A549 (cell line): Measurements from ENCODE around the gene EVX1. TPM values are rescaled to one million over a fixed set of nuclear protein-coding genes. Genes with fewer than 3 reads are reported as not detected.

Experiments
- ATAC-seq, 2 experiments: fragments of 200-7000 bp in 1 of 2; fragments of >200 bp in 1 of 2; cut with Nextera tagmentation in 1 of 2; cut with Tn5 transposase in 1 of 2; 3 replicates each; pipeline versions ENCODE4 v1.8.0 to v1.9.1; 2018 to 2020; ENCODE audit warnings: mild to moderate bottlenecking in 1 of 2, moderate library complexity in 1 of 2
- CTCF ChIA-PET: fragments of 300-600 bp; sonication (Branson Sonifier 250); formaldehyde crosslinking; extraction: SDS; loops from one replicate; lab custom pipeline; 2021; ENCODE audit warnings: antibody characterized with exemption, inconsistent platforms; lab: Yijun Ruan, JAX
- POLR2A ChIA-PET: fragments of 350-600 bp; formaldehyde crosslinking; extraction: SDS; loops from one replicate; lab custom pipeline; 2021; ENCODE audit warnings: antibody characterized with exemption, inconsistent platforms; lab: Yijun Ruan, JAX
- DNase-seq, 2 experiments: peaks; one replicate each; pipeline versions ENCODE4 v3.0.0 to v3.0.0-alpha.2; 2011 to 2016; ENCODE audit warnings: low read depth in 1 of 2, low spot score in 1 of 2
- FAIRE-seq: peaks from 2 replicates; lab custom pipeline; 2011; peaks lifted over from hg19 to GRCh38; lab: Jason Lieb, UNC
- H3K27ac ChIP-seq, 2 experiments: fragments of >200 bp; sonication (Bioruptor Twin); formaldehyde crosslinking; 3 replicates each; pipeline ENCODE4 v1.5.1; 2016 to 2017
- H3K4me1 ChIP-seq: fragments of >200 bp; sonication (Bioruptor Twin); formaldehyde crosslinking; 3 replicates; pipeline ENCODE4 v1.6.1; 2016
- H3K4me2 ChIP-seq: fragments of >200 bp; sonication (Bioruptor Twin); formaldehyde crosslinking; 3 replicates; pipeline ENCODE4 v1.6.1; 2016
- H3K4me3 ChIP-seq: fragments of >200 bp; sonication (Bioruptor Twin); formaldehyde crosslinking; 3 replicates; pipeline ENCODE4 v1.5.1; 2016
- H3K9me3 ChIP-seq: fragments of >200 bp; sonication (Bioruptor Twin); formaldehyde crosslinking; 3 replicates; pipeline ENCODE4 v1.6.1; 2016
- BCL3 ChIP-seq: fragments of >200 bp; sonication (Bioruptor Twin); formaldehyde crosslinking; IDR thresholded peaks from 3 replicates; pipeline ENCODE4 v1.6.1; 2016
- BHLHE40 ChIP-seq: IDR thresholded peaks from 2 replicates; pipeline ENCODE4 v1.6.1; 2012; ENCODE audit warnings: low read depth, low read length, inconsistent platforms
- CBX8 ChIP-seq: fragments of 200-600 bp; sonication (generic); IDR thresholded peaks from 2 replicates; pipeline ENCODE4 v1.6.1; 2016
- CHD2 ChIP-seq: fragments of 150-350 bp; IDR thresholded peaks from 2 replicates; pipeline ENCODE4 v1.6.1; 2014; ENCODE audit warnings: low read length; ENCODE audit not compliant: partially characterized antibody
- CHD4 ChIP-seq: fragments of 200-600 bp; sonication (generic); IDR thresholded peaks from 2 replicates; pipeline ENCODE4 v1.6.1; 2016; ENCODE audit warnings: antibody characterized with exemption, mild to moderate bottlenecking, borderline replicate concordance
- CTCF ChIP-seq: fragments of >200 bp; sonication (Bioruptor Twin); formaldehyde crosslinking; IDR thresholded peaks from 3 replicates; pipeline ENCODE4 v1.5.1; 2016
- EHF ChIP-seq: fragments of 250-450 bp; sonication (Bioruptor Pico); IDR thresholded peaks from 2 replicates; pipeline ENCODE4 v1.5.0; 2020; ENCODE audit warnings: mild to moderate bottlenecking
- FOSB ChIP-seq: fragments of 250-450 bp; sonication (Bioruptor Pico); IDR thresholded peaks from 2 replicates; pipeline ENCODE4 v1.5.0; 2020; ENCODE audit warnings: mild to moderate bottlenecking, moderate library complexity
- GATA3 ChIP-seq: IDR thresholded peaks from 2 replicates; pipeline ENCODE4 v1.6.1; 2012; ENCODE audit warnings: borderline replicate concordance
- HOXA7 ChIP-seq: fragments of 250-450 bp; sonication (Bioruptor Pico); IDR thresholded peaks from 2 replicates; pipeline ENCODE4 v1.5.0; 2020; ENCODE audit warnings: mild to moderate bottlenecking, moderate library complexity
- KDM1A ChIP-seq: fragments of 200-600 bp; sonication (generic); IDR thresholded peaks from 2 replicates; pipeline ENCODE4 v1.6.1; 2016; ENCODE audit warnings: low read depth, mild to moderate bottlenecking
- MAFK ChIP-seq: fragments of 450-650 bp; IDR thresholded peaks from 2 replicates; pipeline ENCODE4 v1.6.1; 2014; ENCODE audit not compliant: partially characterized antibody
- MAZ ChIP-seq: fragments of 150-350 bp; IDR thresholded peaks from 2 replicates; pipeline ENCODE4 v1.6.1; 2014; ENCODE audit warnings: antibody characterized with exemption, low read depth, low read length, borderline replicate concordance
- NFE2L2 ChIP-seq: fragments of 150-350 bp; conservative IDR thresholded peaks from 2 replicates; pipeline ENCODE4 v1.6.1; 2014; ENCODE audit warnings: low read length
- NPAS2 ChIP-seq: fragments of 250-450 bp; sonication (Bioruptor Pico); IDR thresholded peaks from 2 replicates; pipeline ENCODE4 v1.8.0; 2022; ENCODE audit warnings: mild to moderate bottlenecking, moderate library complexity, borderline replicate concordance
- NR3C1 ChIP-seq: fragments of >200 bp; sonication (Bioruptor Twin); formaldehyde crosslinking; IDR thresholded peaks from 3 replicates; pipeline ENCODE4 v1.6.1; 2017
- PBX3 ChIP-seq: IDR thresholded peaks from 2 replicates; pipeline ENCODE4 v1.6.1; 2012
- RARB ChIP-seq: fragments of 250-450 bp; sonication (Bioruptor Pico); IDR thresholded peaks from 2 replicates; pipeline ENCODE4 v1.8.0; 2021; ENCODE audit warnings: mild to moderate bottlenecking, moderate library complexity
- RNF2 ChIP-seq: fragments of 200-600 bp; sonication (generic); IDR thresholded peaks from 2 replicates; pipeline ENCODE4 v1.6.1; 2016; ENCODE audit warnings: low read depth, mild to moderate bottlenecking, antibody characterized with exemption, moderate library complexity, borderline replicate concordance
- SREBF2 ChIP-seq: fragments of 450-650 bp; IDR thresholded peaks from 2 replicates; pipeline ENCODE4 v1.6.1; 2014; ENCODE audit warnings: mild to moderate bottlenecking, moderate library complexity
- TP53 ChIP-seq: fragments of 250-450 bp; sonication (Bioruptor Pico); IDR thresholded peaks from 2 replicates; pipeline ENCODE4 v1.5.0; 2021; ENCODE audit warnings: mild to moderate bottlenecking, moderate library complexity
- WGBS: methylation state at CpG from one replicate; pipeline ENCODE4 v1.1.6; 2017; ENCODE audit errors: missing lambda C conversion rate; 5-methylcytosine and 5-hydroxymethylcytosine counted together
- polyA minus RNA-seq: library from RNA; depleted of rRNA, polyadenylated mRNA; stranded (reverse); fragments of >200 nt; gene quantifications from 2 replicates; pipeline ENCODE4 v1.2.3, GENCODE V29; 2011; rRNA and poly(A)+ RNA removed
- polyA plus RNA-seq, 4 experiments: library from polyadenylated mRNA; depleted of rRNA in 3 of 4; stranded (reverse); fragments of >200 nt; fragmentation: RNase III in 1 of 4; extraction: RNeasy Plus Mini Kit Qiagen cat#74134 plus additional on column Dnase treatment in 1 of 4; gene quantifications; 2 replicates in 3 of 4; 3 replicates in 1 of 4; pipeline ENCODE4 v1.2.3, GENCODE V29; 2011 to 2017
- TF ChIP-seq, protein P1 (sequence below): IDR thresholded peaks from 2 replicates; pipeline ENCODE4 v1.6.1; 2012; ENCODE audit warnings: low read depth, borderline replicate concordance
- TF ChIP-seq, protein P2 (sequence below): fragments of 150-350 bp; IDR thresholded peaks from 2 replicates; pipeline ENCODE4 v1.6.1; 2014; ENCODE audit warnings: low read depth, mild to moderate bottlenecking, low read length
- TF ChIP-seq, protein P3 (sequence below): fragments of 450-650 bp; IDR thresholded peaks from 2 replicates; pipeline ENCODE4 v1.6.1; 2014; ENCODE audit warnings: antibody characterized with exemption

The EVX1 gene
- polyA plus RNA-seq (2011; rRNA removed), result 0.05 and 0.07 TPM in 2 replicates
- polyA plus RNA-seq (2012; cell fraction: cytosol; rRNA removed), result 0.03 and 0.05 TPM in 2 replicates
- polyA plus RNA-seq (2012; cell fraction: nucleus; rRNA removed), result 0.26 and 0.30 TPM in 2 replicates
- 0.08 to 0.09 TPM in 2 of 3 replicates, not detected in the other for polyA plus RNA-seq (2017; fragmentation: RNase III; extraction: RNeasy Plus Mini Kit Qiagen cat#74134 plus additional on column Dnase treatment)
- polyA minus RNA-seq, result 0.17 TPM in 1 of 2 replicates, not detected in the other

DNA sequence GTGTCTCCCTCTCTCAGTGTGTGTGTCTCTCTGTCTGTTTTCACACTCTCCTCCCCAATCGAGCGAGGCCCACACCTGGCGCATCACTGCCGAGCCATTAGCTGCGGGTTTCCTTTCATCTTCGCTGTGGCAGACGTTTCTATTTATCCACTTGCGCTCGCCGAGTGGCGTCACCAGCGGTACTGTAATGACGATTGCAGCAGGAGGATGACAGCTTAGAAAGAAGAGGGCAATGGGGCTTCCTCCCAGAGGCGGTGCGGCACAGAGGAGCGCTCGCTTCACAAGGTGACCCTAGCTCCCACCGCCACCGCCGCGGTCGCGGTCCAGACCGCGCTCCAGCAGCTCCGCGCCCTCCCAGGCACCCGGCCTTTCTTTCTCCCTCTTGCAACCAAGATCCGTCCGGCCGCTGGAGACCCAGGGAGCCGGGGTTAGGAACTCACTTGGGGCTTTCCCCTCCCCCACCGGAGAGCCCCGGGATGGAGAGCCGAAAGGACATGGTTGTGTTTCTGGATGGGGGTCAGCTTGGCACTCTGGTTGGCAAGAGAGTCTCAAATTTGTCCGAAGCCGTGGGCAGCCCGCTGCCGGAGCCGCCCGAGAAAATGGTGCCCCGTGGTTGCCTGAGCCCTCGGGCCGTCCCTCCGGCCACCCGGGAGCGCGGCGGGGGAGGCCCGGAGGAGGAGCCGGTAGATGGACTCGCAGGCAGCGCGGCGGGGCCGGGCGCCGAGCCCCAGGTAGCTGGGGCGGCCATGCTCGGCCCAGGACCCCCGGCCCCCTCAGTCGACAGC, at the start of gene EVX1:
Gene EVX1, plus strand, starts transcription at position 248 of the 785 bp plus-strand sequence. Its CDS starts 229 bp downstream, at position 477.
- Histone ChIP-seq H3K27ac (peak within 1 kb of the TSS in 1 of 2 experiments; percentile 62; a peak in 4 of 6 replicates), H3K4me3 (peak within 1 kb of the TSS; percentile 47), H3K4me2 (peak within 1 kb of the TSS; percentile 75), H3K9me3 (no peaks in the 10 kb centered on the region), H3K4me1 (no peaks in the 10 kb centered on the region)
- ATAC-seq, result peak; percentile 32 to 46; a peak in 3 of 6 replicates
- CTCF ChIA-PET, result interaction anchor here (0.7 to 1.5 kb wide), 7 partner anchors 15 to 597 kb away, joined by 3 to 5 read pairs (median 3); no protein-coding TSS in a partner anchor
- 32% methylated on average over 47 of the region's 62 CpGs for WGBS
- POLR2A ChIA-PET, result no interaction called here
- TF ChIP-seq CTCF (no peak), RNF2 (no peak), CHD2 (no peak), BHLHE40 (no peak)
- no peak for FAIRE-seq
- peak in 1 of 2 experiments; percentile 13 for DNase-seq

- Histone ChIP-seq H3K27ac (no peak overlapping the region), H3K4me2 (no peak overlapping the region), H3K4me1 (peaks cover 4% of the 10 kb centered on the region; the same call in 1 of the 3 replicates), H3K9me3 (no peaks in the 10 kb centered on the region), H3K4me3 (no peak overlapping the region)
- TF ChIP-seq EHF (CRISPR knock-in tag), result no peak
- TF ChIP-seq, protein P1, sequence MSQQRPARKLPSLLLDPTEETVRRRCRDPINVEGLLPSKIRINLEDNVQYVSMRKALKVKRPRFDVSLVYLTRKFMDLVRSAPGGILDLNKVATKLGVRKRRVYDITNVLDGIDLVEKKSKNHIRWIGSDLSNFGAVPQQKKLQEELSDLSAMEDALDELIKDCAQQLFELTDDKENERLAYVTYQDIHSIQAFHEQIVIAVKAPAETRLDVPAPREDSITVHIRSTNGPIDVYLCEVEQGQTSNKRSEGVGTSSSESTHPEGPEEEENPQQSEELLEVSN, result no peak
- no peak for TF ChIP-seq SREBF2
- no peak for TF ChIP-seq NR3C1
- no peak for TF ChIP-seq KDM1A
- no peak for TF ChIP-seq GATA3
- TF ChIP-seq HOXA7 (CRISPR knock-in tag), result no peak
- no peak for TF ChIP-seq NFE2L2
- ChIA-PET CTCF (interaction anchor here (0.6 to 4.8 kb wide), 5 partner anchors 14 to 902 kb away, joined by 3 to 58 read pairs (median 30); no protein-coding TSS in a partner anchor), POLR2A (no interaction called here)
- no peak for DNase-seq
- FAIRE-seq, result no peak
- 88% methylated on average over 29 of the region's 29 CpGs for WGBS
- no peak for ATAC-seq
Measured at GRCh38 chr7:27193335-27194001, 49.1 kb upstream of the EVX1 start.

GRCh38 chr7:27194002-27194352, 48.6 kb upstream of the EVX1 start:
- H3K4me1 ChIP-seq, result peaks cover 9% of the 10 kb centered on the region; the same call in 1 of the 3 replicates
- ChIA-PET POLR2A (no interaction called here), CTCF (interaction anchor here (1.6 to 4.8 kb wide), 3 partner anchors 12 to 902 kb away, joined by 6 to 58 read pairs (median 34); no protein-coding TSS in a partner anchor)
- H3K9me3 ChIP-seq, result no peaks in the 10 kb centered on the region
- no peak overlapping the region for H3K27ac ChIP-seq
- H3K4me3 ChIP-seq, result no peak overlapping the region
- ATAC-seq (no peak), FAIRE-seq (no peak), DNase-seq (no peak)
- H3K4me2 ChIP-seq, result no peak overlapping the region
- 96% methylated on average over 2 of the region's 2 CpGs for WGBS
- TF ChIP-seq NPAS2 (CRISPR knock-in tag) (no peak), CBX8 (no peak), RARB (CRISPR knock-in tag) (no peak), BHLHE40 (no peak), FOSB (CRISPR knock-in tag) (no peak), BCL3 (no peak), PBX3 (no peak), NR3C1 (no peak), CHD2 (no peak), MAZ (no peak), TP53 (CRISPR knock-in tag) (no peak), CHD4 (no peak), MAFK (no peak)
- TF ChIP-seq, protein P2, sequence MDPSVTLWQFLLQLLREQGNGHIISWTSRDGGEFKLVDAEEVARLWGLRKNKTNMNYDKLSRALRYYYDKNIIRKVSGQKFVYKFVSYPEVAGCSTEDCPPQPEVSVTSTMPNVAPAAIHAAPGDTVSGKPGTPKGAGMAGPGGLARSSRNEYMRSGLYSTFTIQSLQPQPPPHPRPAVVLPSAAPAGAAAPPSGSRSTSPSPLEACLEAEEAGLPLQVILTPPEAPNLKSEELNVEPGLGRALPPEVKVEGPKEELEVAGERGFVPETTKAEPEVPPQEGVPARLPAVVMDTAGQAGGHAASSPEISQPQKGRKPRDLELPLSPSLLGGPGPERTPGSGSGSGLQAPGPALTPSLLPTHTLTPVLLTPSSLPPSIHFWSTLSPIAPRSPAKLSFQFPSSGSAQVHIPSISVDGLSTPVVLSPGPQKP, result no peak
- TF ChIP-seq, protein P3, sequence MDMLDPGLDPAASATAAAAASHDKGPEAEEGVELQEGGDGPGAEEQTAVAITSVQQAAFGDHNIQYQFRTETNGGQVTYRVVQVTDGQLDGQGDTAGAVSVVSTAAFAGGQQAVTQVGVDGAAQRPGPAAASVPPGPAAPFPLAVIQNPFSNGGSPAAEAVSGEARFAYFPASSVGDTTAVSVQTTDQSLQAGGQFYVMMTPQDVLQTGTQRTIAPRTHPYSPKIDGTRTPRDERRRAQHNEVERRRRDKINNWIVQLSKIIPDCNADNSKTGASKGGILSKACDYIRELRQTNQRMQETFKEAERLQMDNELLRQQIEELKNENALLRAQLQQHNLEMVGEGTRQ, result no peak
